ENCODE results near the gene COPE. TPM values are rescaled to one million over a fixed set of nuclear protein-coding genes. Genes with fewer than 3 reads are reported as not detected.

The COPE gene
- total RNA-seq, 1 donor from 2014 or later, result 171 TPM

- H3K27me3 Mint-ChIP-seq, result no peaks in the 10 kb centered on the region
- TF ChIP-seq CTCF (conservative IDR thresholded peaks at IDR 0.05), result no peak
- peaks cover 8% of the 10 kb centered on the region for H3K4me1 Mint-ChIP-seq (ENCODE audit: unreplicated experiment)
- no peak overlapping the region for H3K4me3 Mint-ChIP-seq
- no peak overlapping the region for H3K27ac Mint-ChIP-seq
- no peaks in the 10 kb centered on the region for H3K9me3 Mint-ChIP-seq
- no peak for DNase-seq (ENCODE audit: extremely low spot score, unreplicated experiment)
- peaks cover 5% of the 10 kb centered on the region for H3K36me3 Mint-ChIP-seq
These were observed 52.0 kb downstream of the COPE start for GRCh38 chr19:18867199-18867598.

DNA sequence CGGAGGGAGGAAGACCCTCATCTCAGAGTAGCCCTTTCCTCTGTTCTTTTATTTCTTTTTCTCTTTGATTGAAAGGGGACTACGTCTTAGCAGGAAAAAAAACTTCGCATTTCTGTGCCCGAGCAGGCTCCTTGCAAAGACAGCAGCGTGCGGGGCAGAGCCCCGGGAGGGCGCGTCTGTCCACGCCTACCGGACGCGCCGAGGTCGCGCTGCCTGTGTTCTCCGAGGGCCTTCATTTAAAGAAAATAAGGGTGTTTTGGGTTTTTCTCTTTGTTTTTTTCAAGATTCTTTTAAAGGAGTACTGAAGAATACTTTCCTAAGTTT, 52.4 kb downstream of the COPE start:
- Mint-ChIP-seq H3K9me3 (no peaks in the 10 kb centered on the region), H3K27ac (no peak overlapping the region), H3K27me3 (no peaks in the 10 kb centered on the region), H3K36me3 (peaks cover 3% of the 10 kb centered on the region), H3K4me3 (no peak overlapping the region), H3K4me1 (ENCODE audit: unreplicated experiment) (peaks cover 4% of the 10 kb centered on the region)
- DNase-seq (ENCODE audit: extremely low spot score, unreplicated experiment), result no peak
- peak; percentile 58 for TF ChIP-seq CTCF (conservative IDR thresholded peaks at IDR 0.05)

DNA sequence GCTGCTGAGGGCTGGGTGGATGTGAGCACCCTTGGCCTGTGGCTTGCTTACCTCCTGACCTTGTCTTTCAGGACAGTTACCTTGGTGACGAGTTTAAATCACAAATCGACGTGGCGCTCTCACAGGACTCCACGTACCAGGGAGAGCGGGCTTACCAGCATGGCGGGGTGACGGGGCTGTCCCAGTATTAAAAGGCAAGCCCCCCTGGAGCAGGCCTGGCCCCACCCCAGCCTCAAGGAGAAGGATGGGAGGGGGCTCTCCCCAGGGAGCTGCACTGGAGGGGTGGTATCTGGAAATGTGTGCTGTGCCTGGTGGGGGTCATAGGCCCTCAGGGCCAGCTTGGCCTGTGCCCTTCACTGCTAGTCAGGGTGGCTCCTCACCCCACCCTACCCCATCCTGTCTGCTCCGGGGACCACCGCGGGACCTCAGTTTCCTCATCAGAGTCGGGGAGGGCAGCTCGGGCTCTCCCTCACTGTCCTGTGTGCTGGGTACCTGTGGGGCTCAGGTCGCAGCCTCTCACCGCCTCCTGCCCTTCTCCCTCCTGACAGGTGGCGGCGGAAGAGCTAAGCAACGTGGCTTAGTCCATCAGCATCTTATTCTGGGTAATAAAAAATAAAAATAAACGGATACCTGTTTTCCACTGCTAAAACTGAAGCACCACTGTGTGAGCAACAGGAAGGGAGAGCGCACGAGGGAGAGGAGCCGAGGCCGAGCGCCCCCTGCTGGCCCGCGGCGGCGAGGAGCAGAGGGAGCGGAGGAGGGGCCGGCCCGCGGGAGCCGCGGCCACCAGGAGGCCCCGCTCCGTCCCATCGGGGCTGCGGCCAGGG, 53.0 kb downstream of the COPE start:
- no peak overlapping the region for H3K27ac Mint-ChIP-seq
- H3K27me3 Mint-ChIP-seq, result no peaks in the 10 kb centered on the region
- no peaks in the 10 kb centered on the region for H3K36me3 Mint-ChIP-seq
- H3K4me1 Mint-ChIP-seq (ENCODE audit: unreplicated experiment), result no peaks in the 10 kb centered on the region
- H3K9me3 Mint-ChIP-seq, result no peaks in the 10 kb centered on the region
- no peak overlapping the region for H3K4me3 Mint-ChIP-seq
- peak; percentile 84 for DNase-seq (ENCODE audit: extremely low spot score, unreplicated experiment)
- TF ChIP-seq CTCF (conservative IDR thresholded peaks at IDR 0.05), result peak; percentile 100

- TF ChIP-seq CTCF (conservative IDR thresholded peaks at IDR 0.05), result no peak
- H3K27ac Mint-ChIP-seq, result no peak overlapping the region
- H3K4me3 Mint-ChIP-seq, result no peak overlapping the region
These were observed 53.8 kb downstream of the COPE start for GRCh38 chr19:18865106-18865972.

GRCh38 chr19:18863843-18864362, 55.3 kb downstream of the COPE start:
- Mint-ChIP-seq H3K4me3 (no peak overlapping the region), H3K36me3 (no peaks in the 10 kb centered on the region)
- DNase-seq (ENCODE audit: extremely low spot score, unreplicated experiment), result no peak

More at GRCh38 chr19:18865106-18865972, 53.8 kb downstream of the COPE start:
- no peaks in the 10 kb centered on the region for H3K4me1 Mint-ChIP-seq (ENCODE audit: unreplicated experiment)
- H3K27me3 Mint-ChIP-seq, result no peaks in the 10 kb centered on the region
- no peak for DNase-seq (ENCODE audit: extremely low spot score, unreplicated experiment)
- no peaks in the 10 kb centered on the region for H3K36me3 Mint-ChIP-seq
- H3K9me3 Mint-ChIP-seq, result no peaks in the 10 kb centered on the region

More at GRCh38 chr19:18863843-18864362, 55.3 kb downstream of the COPE start:
- no peak overlapping the region for H3K27ac Mint-ChIP-seq
- no peaks in the 10 kb centered on the region for H3K4me1 Mint-ChIP-seq (ENCODE audit: unreplicated experiment)
- H3K9me3 Mint-ChIP-seq, result no peaks in the 10 kb centered on the region
- no peaks in the 10 kb centered on the region for H3K27me3 Mint-ChIP-seq
- no peak for TF ChIP-seq CTCF (conservative IDR thresholded peaks at IDR 0.05)
